ENCODE results near the gene RAP1GDS1.

Gene RAP1GDS1

DNA sequence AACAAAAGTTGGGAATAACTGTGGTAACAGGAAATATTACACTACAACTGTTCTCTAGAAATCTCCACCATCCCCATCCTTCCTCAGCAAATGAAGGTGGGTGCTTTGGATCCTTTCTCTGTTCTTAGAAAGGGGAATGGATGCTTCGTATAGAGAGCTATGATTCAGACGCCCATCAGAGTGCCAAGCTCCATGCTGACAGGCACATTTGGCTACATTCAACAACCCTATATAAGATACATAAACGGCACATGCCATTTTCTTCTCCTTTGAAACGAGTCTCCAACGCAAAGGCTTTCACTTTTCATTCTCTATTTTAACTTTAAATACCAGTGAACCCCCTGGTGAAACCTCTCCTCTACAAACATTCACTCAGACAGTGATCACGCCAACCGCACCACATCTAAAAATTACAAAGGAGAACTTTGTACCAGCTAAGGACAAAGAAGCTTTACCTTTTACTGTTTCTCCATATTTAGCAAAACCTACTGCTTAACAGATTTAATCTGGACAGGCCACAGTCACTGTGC lies 224.7 kb downstream of the RAP1GDS1 start:
- no peak for DNase-seq

- no peak for DNase-seq
Measured at GRCh38 chr4:98490251-98490650, 229.1 kb downstream of the RAP1GDS1 start.

DNA sequence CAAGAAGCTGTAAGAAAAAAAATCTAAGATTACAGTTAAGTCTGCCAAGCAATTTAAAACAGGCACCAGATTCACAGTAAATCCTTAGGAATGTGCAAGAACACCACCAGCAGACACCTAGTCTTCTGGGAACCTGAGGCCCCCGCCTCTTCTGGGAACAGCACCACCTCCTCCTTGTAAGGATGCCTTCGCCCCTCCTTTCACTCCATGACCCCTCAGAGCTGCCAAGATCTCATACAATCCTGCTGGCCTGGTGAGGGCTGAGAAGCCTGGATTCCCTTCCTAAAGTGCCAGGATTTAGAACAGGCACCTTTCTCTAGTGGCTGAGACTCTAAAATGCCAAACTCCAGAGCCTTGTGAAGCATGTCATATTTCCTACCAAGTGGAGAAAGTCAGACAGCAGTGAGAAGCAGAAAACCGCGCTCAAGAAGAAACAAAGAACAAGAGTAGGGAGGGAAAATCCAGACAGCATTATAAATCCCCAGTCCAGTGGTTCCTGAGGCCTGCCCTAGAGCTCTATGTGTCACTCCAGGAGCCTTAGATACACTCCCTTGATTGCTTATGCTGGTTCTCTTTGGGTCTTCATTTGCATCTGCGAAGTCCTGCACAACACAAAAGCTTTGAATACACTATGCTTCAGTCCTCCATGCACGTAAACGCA lies 230.8 kb downstream of the RAP1GDS1 start:
- DNase-seq: no peak

DNA sequence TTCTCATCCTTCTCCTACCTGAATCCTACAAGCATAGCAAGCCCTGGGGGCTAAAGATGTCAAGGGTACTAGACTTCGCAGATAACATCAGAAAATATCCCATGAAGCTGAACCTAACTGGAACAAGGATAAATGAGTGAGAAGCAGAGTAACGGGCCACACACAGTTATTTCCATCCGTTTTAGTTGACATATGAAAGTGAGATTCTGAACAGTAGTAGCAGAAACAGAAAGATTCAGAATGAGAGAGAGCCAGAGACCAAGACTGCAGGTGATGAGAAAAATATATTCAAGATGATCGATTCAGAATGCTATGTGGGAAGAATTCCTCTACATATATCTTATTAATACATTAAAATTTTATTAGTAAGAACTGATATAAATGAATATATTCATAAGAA lies 232.1 kb downstream of the RAP1GDS1 start:
- DNase-seq: no peak
